Measurements from ENCODE around the gene RNPEPL1. TPM values are rescaled to one million over a fixed set of nuclear protein-coding genes. Genes with fewer than 3 reads are reported as not detected.

RNPEPL1 gene
- total and polyA plus RNA-seq, 3 experiments from 2014 or later = 55.6 to 101 (median 61.1) TPM

DNA sequence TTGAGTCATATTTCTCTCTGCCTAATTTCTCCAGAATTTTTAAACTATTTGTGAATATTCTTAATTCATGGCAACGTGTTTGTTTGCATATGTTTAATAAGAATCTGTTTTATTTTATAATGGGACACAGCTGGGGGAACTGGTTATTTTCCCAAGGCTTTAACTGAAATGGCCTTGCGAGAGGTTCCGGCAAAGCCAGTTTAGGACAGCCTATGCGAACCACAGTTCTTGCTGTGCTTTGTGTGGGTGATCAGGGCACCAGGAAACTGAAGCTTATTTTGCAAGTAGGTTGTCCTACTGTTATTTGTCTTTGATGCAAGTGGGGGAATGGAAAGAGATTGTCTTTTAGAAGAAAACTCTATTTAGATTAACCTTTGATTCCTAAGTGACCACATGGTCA is 17.0 kb upstream of the RNPEPL1 start:
- H3K27me3 ChIP-seq (ENCODE audit: insufficient read depth, low read length, poor library complexity, severe bottlenecking) = no peaks in the 10 kb centered on the region
- H3K4me1 Mint-ChIP-seq = peaks cover 7 to 26% (median 14%) of the 10 kb centered on the region in 3 donors
- peaks cover 7 to 50% (median 14%) of the 10 kb centered on the region in 3 donors for H3K36me3 Mint-ChIP-seq

DNA sequence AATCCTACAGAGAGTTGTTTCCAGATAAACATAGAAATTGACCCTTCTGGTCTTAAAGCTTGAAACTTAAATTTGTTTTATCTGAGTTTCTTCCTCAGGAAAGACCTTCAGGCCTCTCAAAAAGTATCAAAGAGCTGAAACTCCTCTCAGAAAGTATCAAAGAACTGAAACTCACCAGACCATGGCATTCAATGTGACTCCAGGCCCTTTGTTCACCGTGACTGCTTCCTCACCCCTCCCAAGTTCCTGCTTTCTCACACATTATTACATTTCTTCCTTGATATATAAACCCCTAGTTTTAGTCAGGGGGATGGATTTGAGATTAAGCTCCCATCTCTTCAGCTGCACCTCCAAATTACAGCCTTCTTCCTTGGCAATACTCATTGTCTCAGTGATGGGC is 16.5 kb upstream of the RNPEPL1 start:
- Mint-ChIP-seq H3K9me3 (no peaks in the 10 kb centered on the region), H3K4me1 (peaks cover 13 to 31% (median 19%) of the 10 kb centered on the region in 3 donors), H3K27ac (peak overlapping the region in 2 of 8 donors; percentile 17 to 32), H3K4me3 (no peak overlapping the region), H3K27me3 (no peaks in the 10 kb centered on the region), H3K36me3 (peaks cover 7 to 53% (median 14%) of the 10 kb centered on the region in 3 donors)
- H3K4me3 ChIP-seq (ENCODE audit: low read length) = no peak overlapping the region
- H3K9me3 ChIP-seq (ENCODE audit: low read length) = no peaks in the 10 kb centered on the region
- CTCF ChIA-PET = interaction anchor here (0.9 to 1.7 kb wide), 2 partner anchors 14 to 38 kb away, joined by 3 to 6 read pairs; no protein-coding TSS in a partner anchor
- peaks cover under 1% of the 10 kb centered on the region for H3K4me1 ChIP-seq (ENCODE audit: insufficient read depth, low read length)
- H3K27me3 ChIP-seq (ENCODE audit: insufficient read depth, low read length, poor library complexity, severe bottlenecking) = no peaks in the 10 kb centered on the region
- DNase-seq = no peak
- H3K27ac ChIP-seq (ENCODE audit: low read depth, low read length) = no peak overlapping the region
- H3K36me3 ChIP-seq (ENCODE audit: insufficient read depth, low read length) = peaks cover 14% of the 10 kb centered on the region
- POLR2A ChIA-PET = interaction anchor here (1.0 kb wide), 1 partner anchor 14 kb away, joined by 3 read pairs; no protein-coding TSS in a partner anchor

More for the DNA sequence above, 17.0 kb upstream of the RNPEPL1 start:
- H3K4me3 Mint-ChIP-seq = no peak overlapping the region
- no peak for DNase-seq
- Histone ChIP-seq H3K9me3 (ENCODE audit: low read length) (no peaks in the 10 kb centered on the region), H3K4me3 (ENCODE audit: low read length) (no peak overlapping the region), H3K36me3 (ENCODE audit: insufficient read depth, low read length) (peaks cover 14% of the 10 kb centered on the region), H3K27ac (ENCODE audit: low read depth, low read length) (no peak overlapping the region), H3K4me1 (ENCODE audit: insufficient read depth, low read length) (no peaks in the 10 kb centered on the region)
- POLR2A ChIA-PET = interaction anchor here (0.7 to 1.0 kb wide), 2 partner anchors 15 to 70 kb away, joined by 3 to 4 read pairs; no protein-coding TSS in a partner anchor
- H3K9me3 Mint-ChIP-seq = no peaks in the 10 kb centered on the region
- CTCF ChIA-PET = interaction anchor here (0.9 to 1.7 kb wide), 4 partner anchors 15 to 37 kb away, joined by 3 to 6 read pairs (median 5); no protein-coding TSS in a partner anchor
- H3K27me3 Mint-ChIP-seq = no peaks in the 10 kb centered on the region
- peak overlapping the region in 1 of 8 donors; percentile 21 for H3K27ac Mint-ChIP-seq

GRCh38 chr2:240553956-240554480 is 14.3 kb upstream of the RNPEPL1 start:
- Mint-ChIP-seq H3K4me3 (no peak overlapping the region), H3K9me3 (no peaks in the 10 kb centered on the region), H3K27ac (no peak overlapping the region), H3K36me3 (peaks cover 7 to 57% (median 12%) of the 10 kb centered on the region in 3 donors), H3K4me1 (peaks cover 22 to 45% (median 28%) of the 10 kb centered on the region in 3 donors), H3K27me3 (no peaks in the 10 kb centered on the region)
- ChIA-PET POLR2A (no interaction called here), CTCF (interaction anchor here (2.8 to 4.6 kb wide), 3 partner anchors 26 to 40 kb away, joined by 12 to 26 read pairs (median 22); partner anchors contain the start of gene CAPN10)
- Histone ChIP-seq H3K27ac (ENCODE audit: low read depth, low read length) (no peak overlapping the region), H3K36me3 (ENCODE audit: insufficient read depth, low read length) (peaks cover 14% of the 10 kb centered on the region), H3K27me3 (ENCODE audit: insufficient read depth, low read length, poor library complexity, severe bottlenecking) (no peaks in the 10 kb centered on the region), H3K4me3 (ENCODE audit: low read length) (no peak overlapping the region), H3K9me3 (ENCODE audit: low read length) (no peaks in the 10 kb centered on the region), H3K4me1 (ENCODE audit: insufficient read depth, low read length) (peaks cover 19% of the 10 kb centered on the region)
- no peak for DNase-seq

DNA sequence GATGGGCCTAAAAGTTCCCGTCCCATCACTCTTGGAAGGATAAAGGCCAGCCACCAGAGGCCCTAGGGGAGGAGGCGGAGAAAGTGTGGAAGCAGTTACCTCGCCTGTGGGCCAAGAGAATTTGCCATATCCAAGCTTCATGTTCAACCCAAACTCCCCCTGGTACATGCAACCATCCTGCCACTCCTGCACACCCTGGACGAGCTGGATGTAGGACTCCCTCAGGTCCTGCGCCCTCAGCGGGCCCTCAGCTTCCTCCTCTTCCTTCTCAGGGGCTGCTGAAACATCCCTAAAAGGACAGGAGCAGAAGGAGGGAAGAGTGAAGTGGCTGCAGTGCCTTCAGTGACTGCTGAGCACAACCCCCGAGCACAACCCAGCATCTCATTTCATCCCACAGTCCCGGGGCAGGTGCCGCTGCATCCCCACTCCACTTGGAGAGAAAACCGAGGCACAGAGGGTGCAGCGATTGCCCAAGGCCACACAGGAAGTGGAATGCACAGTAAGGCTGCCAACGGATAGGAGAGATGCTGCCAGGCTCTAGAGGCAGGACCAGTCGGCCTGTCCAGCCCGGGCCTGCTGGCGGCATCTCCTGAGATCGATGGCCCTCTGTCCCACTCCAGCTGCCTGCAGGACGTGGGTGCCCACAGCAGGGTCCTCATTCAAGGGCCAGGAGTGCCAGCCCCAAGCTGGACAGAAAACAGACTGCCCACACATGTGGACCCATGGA is 13.4 kb upstream of the RNPEPL1 start:
- Histone ChIP-seq H3K27me3 (ENCODE audit: insufficient read depth, low read length, poor library complexity, severe bottlenecking) (no peaks in the 10 kb centered on the region), H3K4me3 (ENCODE audit: low read length) (no peak overlapping the region), H3K9me3 (ENCODE audit: low read length) (no peaks in the 10 kb centered on the region), H3K4me1 (ENCODE audit: insufficient read depth, low read length) (peaks cover 28% of the 10 kb centered on the region), H3K36me3 (ENCODE audit: insufficient read depth, low read length) (peaks cover 14% of the 10 kb centered on the region), H3K27ac (ENCODE audit: low read depth, low read length) (no peak overlapping the region)
- Mint-ChIP-seq H3K36me3 (peaks cover 7 to 57% (median 12%) of the 10 kb centered on the region in 3 donors), H3K9me3 (no peaks in the 10 kb centered on the region), H3K27ac (peak overlapping the region in 1 of 8 donors; percentile 24), H3K27me3 (no peaks in the 10 kb centered on the region), H3K4me3 (peak overlapping the region in 1 of 7 donors; percentile 52), H3K4me1 (peaks cover 32 to 54% (median 38%) of the 10 kb centered on the region in 3 donors)
- POLR2A ChIA-PET = no interaction called here
- CTCF ChIA-PET = interaction anchor here (2.8 to 4.6 kb wide), 4 partner anchors 12 to 41 kb away, joined by 12 to 26 read pairs (median 24); partner anchors contain the start of gene CAPN10
- no peak for DNase-seq

GRCh38 chr2:240555541-240556250 is 12.6 kb upstream of the RNPEPL1 start:
- peak overlapping the region in 3 of 8 donors; percentile 10 to 88 (median 43) for H3K27ac Mint-ChIP-seq
- DNase-seq = no peak
- H3K4me3 Mint-ChIP-seq = peak overlapping the region in 1 of 7 donors; percentile 52
- Histone ChIP-seq H3K9me3 (ENCODE audit: low read length) (no peaks in the 10 kb centered on the region), H3K36me3 (ENCODE audit: insufficient read depth, low read length) (peaks cover 14% of the 10 kb centered on the region), H3K27ac (ENCODE audit: low read depth, low read length) (no peak overlapping the region), H3K4me1 (ENCODE audit: insufficient read depth, low read length) (peaks cover 29% of the 10 kb centered on the region), H3K4me3 (ENCODE audit: low read length) (no peak overlapping the region), H3K27me3 (ENCODE audit: insufficient read depth, low read length, poor library complexity, severe bottlenecking) (no peaks in the 10 kb centered on the region)
- H3K27me3 Mint-ChIP-seq = no peaks in the 10 kb centered on the region
- H3K36me3 Mint-ChIP-seq = peaks cover 6 to 53% (median 11%) of the 10 kb centered on the region in 3 donors
- no peaks in the 10 kb centered on the region for H3K9me3 Mint-ChIP-seq
- peaks cover 33 to 56% (median 40%) of the 10 kb centered on the region in 3 donors for H3K4me1 Mint-ChIP-seq
- CTCF ChIA-PET = interaction anchor here (2.8 to 4.6 kb wide), 4 partner anchors 11 to 42 kb away, joined by 12 to 26 read pairs (median 24); partner anchors contain the start of gene CAPN10
- POLR2A ChIA-PET = interaction anchor here (1.6 kb wide), 1 partner anchor 13 kb away, joined by 4 read pairs; the partner anchor contains the start of gene RNPEPL1

GRCh38 chr2:240556553-240557100 is 11.7 kb upstream of the RNPEPL1 start:
- DNase-seq = peak; percentile 37 to 83 (median 55)
- Histone ChIP-seq H3K4me3 (ENCODE audit: low read length) (no peak overlapping the region), H3K4me1 (ENCODE audit: insufficient read depth, low read length) (peaks cover 33% of the 10 kb centered on the region), H3K36me3 (ENCODE audit: insufficient read depth, low read length) (peaks cover 10% of the 10 kb centered on the region), H3K27me3 (ENCODE audit: insufficient read depth, low read length, poor library complexity, severe bottlenecking) (no peaks in the 10 kb centered on the region), H3K9me3 (ENCODE audit: low read length) (no peaks in the 10 kb centered on the region), H3K27ac (ENCODE audit: low read depth, low read length) (no peak overlapping the region)
- Mint-ChIP-seq H3K4me3 (peak overlapping the region; percentile 35 to 83 (median 65)), H3K4me1 (peaks cover 39 to 58% (median 47%) of the 10 kb centered on the region in 3 donors), H3K36me3 (peaks cover 3 to 50% (median 4%) of the 10 kb centered on the region in 3 donors), H3K9me3 (no peaks in the 10 kb centered on the region), H3K27ac (peak overlapping the region in 6 of 8 donors; percentile 51 to 88 (median 72)), H3K27me3 (no peaks in the 10 kb centered on the region)
- CTCF ChIA-PET = interaction anchor here (0.6 to 4.6 kb wide), 6 partner anchors 10 to 42 kb away, joined by 3 to 26 read pairs (median 13); partner anchors contain the start of genes CAPN10 and RNPEPL1
- POLR2A ChIA-PET = interaction anchor here (0.7 to 1.9 kb wide), 3 partner anchors 9 to 32 kb away, joined by 3 to 10 read pairs (median 4); partner anchors contain the start of gene RNPEPL1
